ENCODE measurements around the gene FLCN. TPM values are rescaled to one million over a fixed set of nuclear protein-coding genes. Genes with fewer than 3 reads are reported as not detected.
"Not testable (repeated sequence)": the region's sequence is repeated elsewhere in the genome, so short reads cannot be mapped to it uniquely, and the experiment has no call there.

Gene FLCN
- total RNA-seq, 1 experiment from 2014 or later: 19.3 TPM

GRCh38 chr17:17206913-17207335, 30.0 kb downstream of the FLCN start:
- no peak for DNase-seq (ENCODE audit: low read depth)

DNA sequence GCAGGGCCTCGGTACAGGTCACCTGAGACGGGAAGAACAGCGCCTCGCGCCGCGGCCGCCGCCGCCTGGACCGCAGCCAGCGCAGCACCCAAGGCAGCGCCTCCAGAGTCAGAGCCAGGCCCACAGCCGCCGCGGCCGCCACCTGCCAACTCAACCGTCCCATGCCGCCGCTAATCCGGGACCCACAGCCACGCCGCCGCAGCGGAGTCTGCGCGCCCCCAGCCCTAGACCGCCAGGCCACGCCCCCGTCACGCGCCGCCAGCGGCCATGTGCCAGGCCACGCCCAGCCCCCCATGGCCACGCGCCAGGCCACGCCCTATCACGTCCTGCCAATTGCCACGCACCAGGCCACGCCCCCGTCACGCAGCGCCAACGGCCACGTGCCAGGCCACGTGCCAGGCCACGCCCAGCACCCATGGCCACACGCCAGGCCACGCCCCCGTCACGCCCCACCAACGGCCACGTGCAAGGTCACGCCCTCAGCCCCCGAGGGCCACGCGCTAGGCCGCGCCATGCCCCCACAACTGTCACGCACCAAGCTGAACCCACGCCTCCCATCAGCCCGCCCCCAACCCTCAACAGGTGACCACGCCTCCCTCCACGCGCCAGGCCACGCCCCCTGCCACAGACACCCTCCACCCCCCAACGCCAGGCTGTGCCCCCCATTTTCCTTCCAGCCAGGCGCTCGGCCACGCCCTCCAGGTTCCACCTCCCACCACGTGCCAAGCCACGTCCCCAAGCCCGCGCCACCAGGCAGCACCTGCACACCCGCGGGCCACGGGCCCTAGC, 30.6 kb downstream of the FLCN start, which contains the start of gene PLD6:
PLD6 (minus strand) TSS at position 210 of the 789 bp plus-strand sequence; CDS start at position 163, 47 bp downstream.
- DNase-seq (ENCODE audit: low read depth): no peak

- no peak for DNase-seq (ENCODE audit: low read depth)
Measured at GRCh38 chr17:17205368-17206123, 31.4 kb downstream of the FLCN start.

GRCh38 chr17:17204635-17205231, 32.2 kb downstream of the FLCN start:
- DNase-seq (ENCODE audit: low read depth): no peak

GRCh38 chr17:17204041-17204591, 32.9 kb downstream of the FLCN start:
- DNase-seq (ENCODE audit: low read depth): peak; percentile 43

- DNase-seq (ENCODE audit: low read depth): no peak
Measured at GRCh38 chr17:17203173-17203730, 33.7 kb downstream of the FLCN start.

DNA sequence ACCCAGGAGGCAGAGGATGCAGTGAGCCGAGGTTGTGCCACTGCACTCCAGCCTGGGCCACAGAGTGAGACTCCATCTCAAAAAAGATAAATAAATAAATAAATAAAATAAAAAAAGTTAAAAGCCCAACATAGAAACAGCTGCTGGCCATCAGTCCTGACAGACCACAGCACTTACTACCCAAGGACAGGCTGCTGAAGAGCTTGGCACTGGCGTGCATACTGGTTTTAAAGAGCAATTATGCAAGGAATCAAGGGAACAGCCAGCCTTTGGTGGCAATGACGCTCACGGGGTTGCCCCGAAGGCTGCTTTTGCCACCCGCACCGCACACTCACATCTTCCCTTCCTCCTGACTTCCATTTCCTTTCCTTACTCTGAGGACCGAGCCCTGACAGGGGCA, 35.1 kb downstream of the FLCN start:
- no peak for DNase-seq (ENCODE audit: low read depth)

GRCh38 chr17:17201271-17201670, 35.7 kb downstream of the FLCN start:
- no peak for DNase-seq (ENCODE audit: low read depth)

DNA sequence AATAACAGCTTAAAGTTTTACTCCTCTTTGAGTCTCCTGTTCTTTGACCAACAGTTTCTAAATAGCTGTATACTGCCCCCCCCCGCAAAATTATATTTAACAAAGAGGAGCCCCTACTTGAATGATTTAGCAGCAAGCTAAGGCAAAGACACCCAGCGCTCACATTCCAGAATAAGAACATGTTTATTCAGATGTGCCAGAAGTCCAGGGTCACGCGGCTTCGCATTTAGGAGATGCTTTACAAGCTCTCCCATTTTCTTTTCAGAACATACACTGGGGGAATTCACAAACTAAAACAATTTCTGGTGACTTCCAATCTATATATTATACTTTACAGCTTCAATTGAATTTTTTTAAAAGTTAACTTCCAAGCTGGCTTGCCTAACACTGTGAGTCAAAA, 36.1 kb downstream of the FLCN start:
- no peak for DNase-seq (ENCODE audit: low read depth)

DNA sequence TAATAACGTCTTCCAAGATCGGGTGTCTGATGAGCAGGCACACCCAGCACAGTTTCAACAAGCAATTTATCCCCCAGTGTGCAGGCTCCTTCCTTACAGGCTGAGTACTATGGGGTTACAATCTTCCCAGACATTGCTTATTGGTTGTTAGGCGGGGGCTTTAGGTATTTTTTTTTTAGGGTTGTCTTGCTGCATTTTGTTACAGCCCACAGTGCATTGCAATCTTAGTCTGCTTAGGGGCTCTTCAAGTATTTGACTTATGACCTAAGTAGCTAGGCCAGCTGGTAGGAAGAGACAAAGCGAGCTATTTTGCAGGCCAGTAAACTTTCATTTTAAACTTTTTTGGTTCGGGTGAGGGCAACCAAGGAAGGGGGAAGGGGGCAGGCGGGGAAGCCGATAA, 36.7 kb downstream of the FLCN start:
- no peak for DNase-seq (ENCODE audit: low read depth)

GRCh38 chr17:17198281-17198680, 38.7 kb downstream of the FLCN start:
- DNase-seq (ENCODE audit: low read depth): no peak

DNA sequence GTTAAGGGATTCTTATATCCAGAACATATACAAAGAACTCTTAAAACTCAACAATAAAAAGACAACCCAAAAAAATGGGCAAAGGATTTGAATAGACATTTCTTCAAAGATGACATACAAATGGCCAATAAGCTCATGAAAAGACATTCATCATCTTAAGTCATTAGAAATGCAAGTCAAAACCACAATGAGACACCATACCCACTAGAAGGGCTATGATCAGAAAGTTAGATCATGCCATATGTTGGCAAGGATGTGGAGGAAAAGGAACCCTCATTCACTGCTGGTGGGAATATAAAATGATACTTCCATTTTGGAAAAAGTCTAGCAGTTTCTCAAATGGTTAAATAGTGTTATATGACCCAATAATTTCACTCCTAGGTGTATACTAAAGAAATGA, 40.2 kb downstream of the FLCN start:
- DNase-seq (ENCODE audit: low read depth): peak; percentile 21

- DNase-seq (ENCODE audit: low read depth): not testable (repeated sequence)
Measured at GRCh38 chr17:17195466-17195865, 41.5 kb downstream of the FLCN start.

DNA sequence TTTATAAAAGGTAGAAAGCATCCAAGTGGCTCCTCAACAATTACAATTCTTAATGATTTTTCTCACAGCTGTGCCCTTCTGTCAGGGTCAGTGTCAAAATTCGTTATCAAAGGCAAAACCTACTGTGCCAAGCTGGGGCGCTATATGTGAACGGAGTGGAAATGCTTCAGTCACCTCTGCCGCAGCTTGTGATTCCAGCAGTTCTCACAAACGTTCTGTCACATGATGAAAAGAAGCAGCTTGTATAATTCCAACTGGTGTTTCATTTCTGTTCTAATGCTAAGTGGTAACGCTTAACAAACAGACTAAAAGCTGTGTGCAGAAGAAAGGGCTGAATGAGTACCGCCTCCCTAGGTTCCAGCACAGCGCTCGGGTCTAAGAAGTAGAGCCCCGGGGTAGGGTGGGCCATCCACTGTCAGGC, 45.0 kb downstream of the FLCN start:
- DNase-seq (ENCODE audit: low read depth): no peak

DNA sequence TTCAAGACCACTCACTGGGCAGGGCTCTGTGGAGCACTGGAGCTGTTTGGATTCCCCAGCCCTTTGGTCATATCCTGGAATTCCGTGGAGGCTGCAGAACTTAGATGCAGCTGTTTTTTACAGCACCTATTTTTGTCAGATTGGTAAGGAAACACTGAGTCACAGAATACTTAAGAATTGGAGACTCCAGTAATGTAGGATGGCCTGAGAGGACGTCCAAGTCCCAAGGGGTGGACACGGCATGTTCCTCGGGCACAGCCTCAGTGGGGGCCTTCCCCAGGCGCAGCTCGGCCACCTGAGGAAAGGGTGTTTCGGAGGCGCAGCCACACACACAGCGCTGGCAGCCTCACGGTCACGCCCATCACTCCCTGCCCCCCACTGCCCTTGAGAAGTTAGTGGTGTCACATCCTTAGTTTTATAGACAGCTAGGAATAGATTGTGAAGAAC, 45.6 kb downstream of the FLCN start:
- peak; percentile 77 for DNase-seq (ENCODE audit: low read depth)

GRCh38 chr17:17190188-17190587, 46.8 kb downstream of the FLCN start:
- no peak for DNase-seq (ENCODE audit: low read depth)

GRCh38 chr17:17189559-17189958, 47.4 kb downstream of the FLCN start:
- DNase-seq (ENCODE audit: low read depth): no peak

- DNase-seq (ENCODE audit: low read depth): no peak
Measured at GRCh38 chr17:17188586-17188985, 48.4 kb downstream of the FLCN start.

DNA sequence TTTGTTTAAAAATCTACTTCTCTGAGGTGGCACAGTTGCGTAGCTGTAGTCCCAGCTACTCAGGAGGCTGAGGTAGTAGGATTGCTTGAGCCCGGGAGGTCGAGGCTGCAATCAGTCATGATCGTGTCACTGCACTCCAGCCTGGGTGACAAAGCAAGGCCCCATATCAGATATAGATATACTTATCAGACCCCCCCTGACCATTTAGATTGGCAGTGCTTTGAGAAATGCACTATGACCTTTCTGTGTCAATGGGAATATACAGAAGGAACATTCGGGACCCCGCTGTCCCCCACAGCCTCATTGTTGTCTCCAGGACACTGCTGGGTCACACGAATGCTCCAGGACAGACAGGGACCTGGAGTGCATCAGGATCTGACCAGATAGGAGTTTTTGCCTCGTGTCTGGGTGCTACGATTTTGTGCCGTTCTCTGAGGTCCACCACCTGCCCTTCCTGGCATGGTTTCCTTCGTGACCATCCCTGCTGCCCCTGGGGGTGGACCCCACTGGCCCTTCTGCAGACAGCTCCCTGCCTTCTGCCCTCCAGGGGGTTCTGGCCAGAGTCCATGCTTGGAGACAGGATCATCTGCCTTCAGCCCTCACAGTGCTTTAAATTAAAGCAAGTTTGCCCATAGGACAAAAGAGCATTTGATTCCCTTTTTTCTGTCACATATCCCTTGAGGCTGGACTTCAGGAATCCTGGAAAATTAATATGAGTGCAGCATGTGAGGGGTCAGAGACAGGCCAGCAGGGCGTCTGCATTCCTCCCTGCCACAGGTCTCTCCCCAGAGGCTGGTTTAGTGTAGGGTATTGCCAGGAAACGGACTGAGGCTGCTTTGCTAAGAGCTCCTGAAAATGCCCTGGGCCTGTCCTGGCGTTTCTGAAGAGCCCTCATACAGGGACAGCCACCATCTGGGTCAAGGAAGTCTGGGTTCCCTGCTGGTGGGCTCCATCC, 50.1 kb downstream of the FLCN start:
- peak; percentile 22 for DNase-seq (ENCODE audit: low read depth)

DNA sequence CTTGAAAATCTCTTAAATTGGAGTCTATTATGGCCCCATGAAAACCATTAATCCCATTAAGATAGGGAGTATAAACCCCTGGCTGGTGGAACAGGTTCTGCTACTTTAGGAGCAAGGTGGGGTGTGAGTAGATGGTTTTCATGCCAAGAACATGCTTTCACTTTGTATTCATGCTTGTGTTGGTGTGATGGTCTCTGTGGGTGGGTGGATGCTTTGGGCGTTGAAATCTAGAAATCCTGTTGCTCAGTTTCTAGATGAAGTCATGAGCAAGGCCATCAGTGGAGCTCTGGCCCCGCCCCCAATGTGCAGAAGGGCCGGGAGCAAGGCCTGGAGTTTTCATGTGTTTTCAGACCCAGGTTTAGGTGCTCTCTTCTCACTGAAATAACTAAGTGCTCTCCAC, 50.9 kb downstream of the FLCN start:
- DNase-seq (ENCODE audit: low read depth): no peak
